Neural cell (in vitro differentiated cells): ENCODE data around the gene FCN1. TPM values are rescaled to one million over a fixed set of nuclear protein-coding genes. Genes with fewer than 3 reads are reported as not detected.

Experiments
- H2AFZ ChIP-seq: fragments of 200-600, 300-800 bp; sonication (generic), shearing (Covaris generic); 2 replicates; pipeline ENCODE4 v1.6.0; 2014; ENCODE audit warnings: low read depth, mild to moderate bottlenecking, antibody characterized with exemption, low read length, moderate library complexity
- H3F3A ChIP-seq: fragments of 200-600 bp; shearing (Covaris generic); 2 replicates; pipeline ENCODE4 v1.6.1; 2016; ENCODE audit warnings: mild to moderate bottlenecking, moderate library complexity, mixed read lengths, antibody characterized with exemption, low read length; ENCODE audit not compliant: insufficient read depth, poor library complexity, severe bottlenecking
- H3K27ac ChIP-seq: fragments of 200-600, 300-800 bp; sonication (generic), shearing (Covaris generic); 2 replicates; pipeline ENCODE4 v1.5.1; 2014; ENCODE audit warnings: mild to moderate bottlenecking, low read length, moderate library complexity
- H3K27me3 ChIP-seq: fragments of 300-800, 200-600 bp; sonication (generic), shearing (Covaris generic); 2 replicates; pipeline ENCODE4 v1.6.0; 2014; ENCODE audit warnings: mild to moderate bottlenecking, low read depth, low read length, moderate library complexity; ENCODE audit not compliant: insufficient read depth
- H3K36me3 ChIP-seq: fragments of 300-800, 200-600 bp; sonication (generic), shearing (Covaris generic); 2 replicates; pipeline ENCODE4 v1.5.1; 2014; ENCODE audit warnings: mild to moderate bottlenecking, antibody characterized with exemption, low read length, moderate library complexity; ENCODE audit not compliant: insufficient read depth
- H3K4me2 ChIP-seq: fragments of 300-800, 200-600 bp; sonication (generic), shearing (Covaris generic); 2 replicates; pipeline ENCODE4 v1.6.0; 2014; ENCODE audit warnings: mild to moderate bottlenecking, low read length
- H3K4me3 ChIP-seq: fragments of 300-800, 200-600 bp; sonication (generic), shearing (Covaris generic); 2 replicates; pipeline ENCODE4 v1.5.1; 2014; ENCODE audit warnings: mild to moderate bottlenecking, low read length, moderate library complexity
- H3K79me2 ChIP-seq: fragments of 200-600 bp; shearing (Covaris generic); replicated peaks from 2 replicates; pipeline ENCODE4 v1.6.0; 2014; ENCODE audit warnings: mild to moderate bottlenecking, low read length, moderate library complexity; ENCODE audit not compliant: insufficient read depth
- H3K9ac ChIP-seq: fragments of 300-800, 200-600 bp; sonication (generic), shearing (Covaris generic); 2 replicates; pipeline ENCODE4 v1.6.1; 2016; ENCODE audit warnings: mild to moderate bottlenecking, low read length, mixed read lengths
- H3K9me2 ChIP-seq: fragments of 200-600 bp; shearing (Covaris generic); 2 replicates; pipeline ENCODE4 v1.6.1; 2016; ENCODE audit warnings: mild to moderate bottlenecking, low read length, mixed read lengths; ENCODE audit not compliant: insufficient read depth
- H3K9me3 ChIP-seq: fragments of 200-600, 300-800 bp; sonication (generic), shearing (Covaris generic); 2 replicates; pipeline ENCODE4 v1.6.1; 2016; ENCODE audit warnings: mild to moderate bottlenecking, mixed run types, low read length, moderate library complexity, mixed read lengths
- H4K20me1 ChIP-seq: fragments of 200-600 bp; shearing (Covaris generic); 2 replicates; pipeline ENCODE4 v1.6.1; 2016; ENCODE audit warnings: mild to moderate bottlenecking, mixed run types; ENCODE audit not compliant: insufficient read depth
- CTCF ChIP-seq: fragments of 450-650 bp; IDR thresholded peaks from 2 replicates; pipeline ENCODE4 v1.5.1; 2014; ENCODE audit warnings: antibody characterized with exemption, mild to moderate bottlenecking, moderate library complexity; ENCODE audit not compliant: poor library complexity, severe bottlenecking
- EP300 ChIP-seq: fragments of 450-650 bp; conservative IDR thresholded peaks from 2 replicates; pipeline ENCODE4 v1.6.1; 2014; ENCODE audit warnings: antibody characterized with exemption, mild to moderate bottlenecking, moderate library complexity; ENCODE audit not compliant: poor library complexity, severe bottlenecking
- EZH2 ChIP-seq: fragments of 200-600, 300-800 bp; shearing (Covaris generic), sonication (generic); IDR thresholded peaks from 2 replicates; pipeline ENCODE4 v1.6.1; 2014; ENCODE audit warnings: antibody characterized with exemption, low read length, borderline replicate concordance, mild to moderate bottlenecking; ENCODE audit not compliant: insufficient read depth, poor library complexity, severe bottlenecking
- MXI1 ChIP-seq: fragments of 450-650 bp; conservative IDR thresholded peaks from 2 replicates; pipeline ENCODE4 v1.6.1; 2014; ENCODE audit warnings: antibody characterized with exemption, mild to moderate bottlenecking; ENCODE audit not compliant: poor library complexity, severe bottlenecking
- POLR2AphosphoS5 ChIP-seq: IDR thresholded peaks from 2 replicates; pipeline ENCODE4 v1.6.1; 2012
- RAD21 ChIP-seq: fragments of 450-650 bp; conservative IDR thresholded peaks from 2 replicates; pipeline ENCODE4 v1.6.1; 2014; ENCODE audit warnings: antibody characterized with exemption, mild to moderate bottlenecking, moderate library complexity
- REST ChIP-seq: IDR thresholded peaks from 2 replicates; pipeline ENCODE4 v1.6.1; 2012; ENCODE audit warnings: borderline replicate concordance
- SMC3 ChIP-seq: fragments of 450-650 bp; conservative IDR thresholded peaks from 2 replicates; pipeline ENCODE4 v1.6.1; 2014; ENCODE audit warnings: antibody characterized with exemption, mild to moderate bottlenecking, moderate library complexity; ENCODE audit not compliant: poor library complexity
- TAF1 ChIP-seq: IDR thresholded peaks from 2 replicates; pipeline ENCODE4 v1.6.1; 2012; ENCODE audit warnings: low read depth
- polyA plus RNA-seq: library from polyadenylated mRNA; depleted of rRNA; stranded (reverse); fragments of >200 nt; gene quantifications from 2 replicates; pipeline ENCODE4 v1.2.3, GENCODE V29; 2014

FCN1 gene
- polyA plus RNA-seq, 1 donor from 2014 or later = not detected

- no peaks in the 10 kb centered on the region for H4K20me1 ChIP-seq
- H3F3A ChIP-seq = no peaks in the 10 kb centered on the region
- H3K27ac ChIP-seq = no peak overlapping the region
- H3K9ac ChIP-seq = no peak overlapping the region
- no peaks in the 10 kb centered on the region for H3K36me3 ChIP-seq
- no peaks in the 10 kb centered on the region for H3K27me3 ChIP-seq
- no peak overlapping the region for H2AFZ ChIP-seq
- TF ChIP-seq TAF1 (no peak), RAD21 (no peak), CTCF (no peak), REST (no peak), SMC3 (no peak), EP300 (no peak), EZH2 (no peak), POLR2AphosphoS5 (no peak), MXI1 (no peak)
- H3K79me2 ChIP-seq = no peaks in the 10 kb centered on the region
- H3K9me2 ChIP-seq = no peaks in the 10 kb centered on the region
- H3K9me3 ChIP-seq = no peaks in the 10 kb centered on the region
- H3K4me3 ChIP-seq = no peak overlapping the region
- H3K4me2 ChIP-seq = no peak overlapping the region
Measured at GRCh38 chr9:134913041-134913712, 4.5 kb downstream of the FCN1 start.

- no peaks in the 10 kb centered on the region for H3K9me2 ChIP-seq
- no peaks in the 10 kb centered on the region for H3K79me2 ChIP-seq
- no peak overlapping the region for H3K4me2 ChIP-seq
- no peak overlapping the region for H3K4me3 ChIP-seq
- H2AFZ ChIP-seq = no peak overlapping the region
- no peak for TF ChIP-seq RAD21
- TF ChIP-seq POLR2AphosphoS5 = no peak
- TF ChIP-seq TAF1 = no peak
- no peak for TF ChIP-seq EZH2
- no peak for TF ChIP-seq SMC3
- no peak for TF ChIP-seq EP300
- no peak for TF ChIP-seq CTCF
- H3K9ac ChIP-seq = no peak overlapping the region
- H3F3A ChIP-seq = no peaks in the 10 kb centered on the region
- no peaks in the 10 kb centered on the region for H3K27me3 ChIP-seq
- no peaks in the 10 kb centered on the region for H3K36me3 ChIP-seq
- H4K20me1 ChIP-seq = no peaks in the 10 kb centered on the region
- no peaks in the 10 kb centered on the region for H3K9me3 ChIP-seq
- H3K27ac ChIP-seq = no peak overlapping the region
Measured at GRCh38 chr9:134912126-134912840, 5.4 kb downstream of the FCN1 start.
